GM12801 (cell line): ENCODE measurements around the gene ADARB2.

ENCODE experiments used
- TF ChIP-seq, protein P1 (sequence below): IDR thresholded peaks from one replicate; pipeline ENCODE4 v1.5.1; 2011; ENCODE audit warnings: control low read depth; ENCODE audit not compliant: insufficient read length; ENCODE audit errors: extremely low read depth

ADARB2 gene

DNA sequence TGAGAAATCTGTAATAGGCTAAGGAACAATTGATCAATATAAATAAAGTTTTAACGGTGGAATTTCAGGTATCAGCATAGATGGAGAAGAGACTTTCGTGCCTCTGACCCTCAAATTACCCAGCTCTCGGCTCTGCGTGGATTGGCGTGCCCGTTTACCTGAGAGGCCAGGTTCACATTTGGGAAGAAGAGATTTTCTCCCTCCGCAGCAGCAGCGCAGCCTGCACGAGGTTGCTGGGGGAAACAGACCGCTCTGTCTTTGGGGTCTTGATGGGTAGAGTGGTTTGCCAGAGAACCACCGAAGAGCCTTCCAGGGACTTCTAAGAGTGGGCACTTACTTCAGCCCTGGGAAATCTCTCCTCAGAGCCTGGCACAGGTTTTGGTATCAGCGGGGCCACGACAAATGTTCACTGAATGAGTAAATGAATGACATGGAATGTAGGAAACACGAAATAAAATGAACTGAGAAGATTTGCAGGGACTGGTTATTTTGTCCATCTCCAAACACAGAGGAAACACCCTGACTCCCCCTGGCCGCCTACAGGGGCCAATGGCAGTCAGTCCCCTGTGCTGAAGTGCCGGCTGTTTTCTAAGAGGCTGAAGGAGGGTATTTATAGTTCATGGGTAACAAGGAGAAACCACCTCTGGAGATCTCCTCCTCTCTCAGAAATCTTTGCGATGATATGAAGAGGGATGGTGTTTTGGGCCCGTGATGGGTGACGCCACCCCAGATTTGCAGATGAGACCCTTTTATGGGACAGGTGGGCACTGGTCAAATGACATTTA, 338.5 kb downstream of the ADARB2 start:
- TF ChIP-seq, protein P1, sequence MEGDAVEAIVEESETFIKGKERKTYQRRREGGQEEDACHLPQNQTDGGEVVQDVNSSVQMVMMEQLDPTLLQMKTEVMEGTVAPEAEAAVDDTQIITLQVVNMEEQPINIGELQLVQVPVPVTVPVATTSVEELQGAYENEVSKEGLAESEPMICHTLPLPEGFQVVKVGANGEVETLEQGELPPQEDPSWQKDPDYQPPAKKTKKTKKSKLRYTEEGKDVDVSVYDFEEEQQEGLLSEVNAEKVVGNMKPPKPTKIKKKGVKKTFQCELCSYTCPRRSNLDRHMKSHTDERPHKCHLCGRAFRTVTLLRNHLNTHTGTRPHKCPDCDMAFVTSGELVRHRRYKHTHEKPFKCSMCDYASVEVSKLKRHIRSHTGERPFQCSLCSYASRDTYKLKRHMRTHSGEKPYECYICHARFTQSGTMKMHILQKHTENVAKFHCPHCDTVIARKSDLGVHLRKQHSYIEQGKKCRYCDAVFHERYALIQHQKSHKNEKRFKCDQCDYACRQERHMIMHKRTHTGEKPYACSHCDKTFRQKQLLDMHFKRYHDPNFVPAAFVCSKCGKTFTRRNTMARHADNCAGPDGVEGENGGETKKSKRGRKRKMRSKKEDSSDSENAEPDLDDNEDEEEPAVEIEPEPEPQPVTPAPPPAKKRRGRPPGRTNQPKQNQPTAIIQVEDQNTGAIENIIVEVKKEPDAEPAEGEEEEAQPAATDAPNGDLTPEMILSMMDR = no peak

DNA sequence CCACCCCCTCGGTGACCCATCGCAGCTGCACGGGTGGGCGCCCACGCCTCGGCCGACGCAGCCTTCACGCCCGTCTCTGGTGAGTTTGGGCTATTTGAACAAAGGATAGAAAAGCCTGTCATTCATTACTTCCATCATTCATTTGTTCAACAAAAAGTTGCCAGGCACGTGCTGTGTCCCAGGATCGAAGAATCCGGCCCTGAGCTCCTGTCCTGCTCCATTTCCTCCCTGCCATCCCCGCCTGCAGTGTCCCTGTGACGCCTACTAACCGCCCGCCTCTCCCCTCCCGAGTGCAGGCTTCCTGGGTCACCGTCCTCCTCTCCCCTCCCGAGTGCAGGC, 341.1 kb downstream of the ADARB2 start:
- TF ChIP-seq, protein P1 = no peak

DNA sequence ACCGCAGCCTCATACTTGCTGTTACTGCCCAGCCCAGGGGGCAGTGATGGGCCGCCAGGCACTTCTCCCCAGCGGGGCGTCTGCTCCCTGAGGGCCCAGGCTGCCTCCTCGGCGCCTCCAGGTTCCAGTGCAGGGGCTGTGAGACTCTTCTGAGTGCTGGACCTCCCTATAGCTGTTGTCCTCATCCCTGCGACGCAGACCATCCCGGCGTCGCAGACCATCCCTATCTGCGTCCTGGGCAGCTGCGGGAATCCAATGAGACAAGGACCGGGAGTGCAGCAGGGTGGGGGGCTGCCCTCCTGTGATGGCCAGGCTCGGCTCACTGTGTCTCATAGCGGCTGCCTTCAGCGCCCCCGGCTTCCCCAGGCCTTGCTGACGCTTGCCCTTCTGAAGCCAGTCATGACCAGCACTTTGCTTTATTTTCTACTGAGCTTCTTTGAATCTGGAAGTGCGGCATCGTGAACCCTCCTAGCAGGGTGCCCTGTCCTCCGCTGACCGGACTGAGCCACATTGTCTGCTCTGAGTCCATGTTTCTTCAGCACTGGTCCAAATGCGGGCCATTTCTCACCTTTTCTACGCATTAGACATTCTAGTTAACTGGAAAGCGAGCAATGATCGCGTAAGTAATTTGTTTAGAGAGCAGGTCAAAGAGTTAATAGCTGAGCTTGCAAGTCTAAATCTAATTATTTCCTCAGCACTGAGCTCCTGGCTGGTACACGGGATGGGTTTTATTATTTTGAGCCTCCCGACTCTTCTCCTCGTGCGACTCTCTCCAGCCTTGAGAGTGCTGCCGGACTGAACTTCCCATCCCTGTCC, 341.6 kb downstream of the ADARB2 start:
- TF ChIP-seq, protein P1 = no peak

DNA sequence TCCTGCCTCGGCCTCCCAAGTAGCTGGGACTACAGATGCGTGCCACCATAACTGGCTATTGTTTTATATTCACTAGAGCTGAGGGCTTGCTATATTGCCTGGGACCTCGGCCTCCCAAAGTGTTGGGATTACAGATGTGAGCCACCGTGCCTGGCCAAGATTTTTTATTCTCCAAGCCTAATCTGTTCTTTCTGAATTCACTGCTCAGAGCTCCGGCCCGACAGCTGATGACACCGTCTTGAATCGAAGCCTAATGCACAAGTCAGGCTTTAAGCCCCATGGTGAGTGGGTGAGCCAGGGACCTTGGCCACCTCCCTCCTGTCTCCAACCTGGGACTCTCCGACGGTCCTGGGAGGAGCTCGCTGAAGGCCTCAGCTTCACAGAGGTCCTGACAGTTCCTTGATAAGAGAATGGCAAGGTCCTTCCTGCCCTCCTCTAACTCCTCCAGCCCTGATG, 342.3 kb downstream of the ADARB2 start:
- TF ChIP-seq, protein P1 = no peak

DNA sequence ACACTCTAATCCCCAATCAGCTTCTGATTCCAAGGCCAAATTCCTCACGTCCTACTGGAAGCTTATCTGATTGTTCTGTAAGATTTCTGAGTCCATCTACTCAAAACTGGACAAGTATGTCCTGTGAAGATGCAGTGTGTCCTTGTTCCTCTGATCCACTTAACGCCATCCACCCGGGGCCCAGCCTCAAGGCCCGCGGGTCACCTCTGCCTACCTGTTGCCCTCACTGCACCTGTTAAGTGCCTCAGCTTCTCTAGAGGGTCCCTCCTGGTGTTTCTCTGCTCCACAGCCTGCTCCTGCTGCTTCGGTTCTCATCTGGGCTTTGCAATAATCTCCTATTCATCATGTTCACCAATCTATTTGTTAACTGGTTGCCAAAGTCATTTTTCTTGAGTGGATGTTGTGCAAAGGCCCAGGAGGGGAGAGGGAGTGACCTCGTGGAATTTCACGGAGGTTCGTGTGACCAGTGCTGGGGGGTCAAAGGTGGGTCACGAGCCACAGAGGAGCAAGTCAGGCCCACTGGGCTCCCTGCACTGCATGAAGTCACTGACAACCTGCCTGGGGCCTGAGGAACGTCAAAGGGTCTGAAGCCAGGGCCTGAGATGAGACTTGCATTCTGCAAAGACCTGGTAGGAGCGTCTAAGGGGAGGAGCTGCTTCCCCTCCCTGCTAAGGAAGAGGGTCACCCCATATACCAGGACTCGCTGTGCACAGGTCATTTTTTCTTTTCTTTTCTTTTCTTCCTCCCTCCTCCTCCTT, 343.0 kb downstream of the ADARB2 start:
- TF ChIP-seq, protein P1 = no peak

DNA sequence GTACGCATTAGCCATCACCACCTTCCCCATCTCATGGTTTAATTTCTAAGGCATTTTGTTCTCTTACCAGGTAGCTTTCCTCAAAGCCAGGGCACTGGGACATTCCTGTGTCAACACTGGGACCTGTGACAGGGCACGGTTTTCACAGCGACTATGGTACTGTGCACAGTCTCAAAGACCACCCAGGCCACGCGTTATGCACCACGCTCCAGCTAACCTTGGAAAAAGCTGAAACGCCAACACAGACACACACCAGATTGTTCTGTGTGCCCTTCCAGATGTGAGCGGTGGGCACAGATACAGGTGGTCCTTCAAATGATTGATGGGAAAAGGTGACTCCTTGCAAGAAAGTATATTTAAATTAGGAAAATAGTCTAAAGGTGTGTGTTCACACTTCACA, 343.8 kb downstream of the ADARB2 start:
- TF ChIP-seq, protein P1 = no peak

DNA sequence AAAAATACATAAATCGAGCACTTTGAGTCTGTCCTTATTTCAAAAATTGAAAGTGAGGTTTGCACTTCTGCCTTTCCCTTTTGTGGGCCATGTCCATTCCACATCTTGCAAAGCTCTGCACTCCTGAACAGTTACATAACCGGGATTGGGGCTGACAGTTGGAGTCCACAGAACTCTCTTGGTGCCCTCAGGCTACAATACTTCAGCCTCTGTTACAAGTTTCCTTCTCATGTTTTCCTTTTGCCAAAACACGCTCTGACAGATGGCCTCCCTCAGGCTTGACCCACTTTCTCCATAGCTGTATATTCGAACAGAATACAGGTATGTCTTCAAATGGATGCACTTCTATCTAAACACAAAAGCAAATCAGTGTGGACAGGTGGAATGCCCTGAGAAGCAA, 345.2 kb downstream of the ADARB2 start:
- TF ChIP-seq, protein P1 = no peak
